Stomach (tissue), 9 donors: ENCODE results near the gene NEAT1. TPM values are rescaled to one million over a fixed set of nuclear protein-coding genes. Genes with fewer than 3 reads are reported as not detected.
"Not testable (repeated sequence)": the region's sequence is repeated elsewhere in the genome, so short reads cannot be mapped to it uniquely, and the experiment has no call there.

Experiments used
- DNase-seq, 2 donors: peaks; one replicate each; pipeline versions ENCODE4 v3.0.0 to v3.0.0-alpha.2; 2013 to 2019
- H3K27ac ChIP-seq, 5 donors: fragments of 200-600 bp in 4 of 5; sonication (generic) in 4 of 5; one replicate each; pipeline ENCODE4 v1.5.1; 2013 to 2019; ENCODE audit warnings: mild to moderate bottlenecking in 1 of 5, moderate library complexity in 1 of 5
- H3K27me3 ChIP-seq, 3 donors: fragments of 200-600 bp; sonication (generic); one replicate each; pipeline ENCODE4 v1.5.1; 2017 to 2019; ENCODE audit warnings: mixed run types in 1 of 3
- H3K36me3 ChIP-seq, 4 donors: fragments of 200-600 bp; sonication (generic); 1 replicate in 3 of 4; 2 replicates in 1 of 4; pipeline ENCODE4 v1.5.1; 2016 to 2019
- H3K4me1 ChIP-seq, 4 donors: fragments of 200-600 bp; sonication (generic); one replicate each; pipeline ENCODE4 v1.5.1; 2016 to 2019
- H3K4me3 ChIP-seq, 4 donors: fragments of 200-600 bp; sonication (generic) in 3 of 4; one replicate each; pipeline ENCODE4 v1.5.1; 2016 to 2019; ENCODE audit warnings: mild to moderate bottlenecking in 1 of 4
- H3K9me3 ChIP-seq, 4 donors: fragments of 200-600 bp; sonication (generic); one replicate each; pipeline ENCODE4 v1.5.1; 2016 to 2019
- CTCF ChIP-seq, 7 experiments: fragments of 450-650 bp in 4 of 7; fragments of 200-600 bp in 3 of 7; sonication (generic) in 3 of 7; IDR thresholded peaks; one replicate each; pipeline ENCODE4 v1.5.1; 2016 to 2019; ENCODE audit warnings: antibody characterized with exemption in 7 of 7, control low read depth in 2 of 7, mild to moderate bottlenecking in 1 of 7
- EP300 ChIP-seq: sonication (generic); formaldehyde crosslinking; IDR thresholded peaks from one replicate; pipeline ENCODE4 v1.6.1; 2017; ENCODE audit warnings: antibody characterized with exemption
- POLR2A ChIP-seq, 4 donors: fragments of 450-650 bp; IDR thresholded peaks; one replicate each; pipeline ENCODE4 v1.6.1; 2016; ENCODE audit warnings: antibody characterized with exemption in 4 of 4, control low read depth in 2 of 4, mild to moderate bottlenecking in 1 of 4, moderate library complexity in 1 of 4
- POLR2AphosphoS5 ChIP-seq, 3 donors: sonication (generic); formaldehyde crosslinking; IDR thresholded peaks; one replicate each; pipeline ENCODE4 v1.6.1; 2016; ENCODE audit warnings: antibody characterized with exemption in 3 of 3
- WGBS, 5 donors: extraction: QIAGEN DNeasy Blood & Tissue Kit in 3 of 5; methylation state at CpG; one replicate each; pipeline versions ENCODE4 v1.1.5 to v1.1.7; 2013 to 2018; 5-methylcytosine and 5-hydroxymethylcytosine counted together
- intact Hi-C: fragments of 100-400 bp; cut with DNase I; formaldehyde crosslinking; loops from one replicate; pipeline ENCODE4 v1.15.1; 2023; ENCODE audit warnings: low total_unique reads
- polyA plus RNA-seq, 3 donors: library from polyadenylated mRNA; stranded (reverse); fragments of 200-250 nt; gene quantifications; one replicate each; pipeline ENCODE4 v1.2.3, GENCODE V29; 2013
- total RNA-seq, 5 donors: library from RNA; depleted of rRNA; stranded (reverse); fragments of >200 nt; gene quantifications; one replicate each; pipeline versions ENCODE4 v1.1.0 to v1.2.3, GENCODE V29; 2014 to 2016
- donor health status: healthy with polysubstance abuse.
- donor health status: Bipolar disorder and iron deficiency.
- donor health status: healthy.

NEAT1 gene
- total and polyA plus RNA-seq, 8 donors: 131 to 2,124 (median 707) TPM

GRCh38 chr11:65445604-65446445 lies 23.2 kb downstream of the NEAT1 start:
- H3K4me3 ChIP-seq: no peak overlapping the region
- peaks cover 48 to 63% (median 56%) of the 10 kb centered on the region in 4 donors for H3K36me3 ChIP-seq
- TF ChIP-seq POLR2AphosphoS5 (IDR thresholded peaks at IDR 0.05) (peak in 1 of 3 donors; percentile 49), CTCF (IDR thresholded peaks at IDR 0.05) (no peak)
- no peaks in the 10 kb centered on the region for H3K27me3 ChIP-seq
- H3K27ac ChIP-seq: peak overlapping the region; percentile 2 to 73 (median 64)
- DNase-seq: peak; percentile 25 to 34
- intact Hi-C loops: no loop called here
- WGBS, 5 donors: 67 to 78% (median 72%) methylated on average over 6 to 11 of the region's 11 CpGs
- no peaks in the 10 kb centered on the region for H3K9me3 ChIP-seq
- H3K4me1 ChIP-seq: peaks cover 16 to 43% (median 29%) of the 10 kb centered on the region in 4 donors

GRCh38 chr11:65446446-65447277 lies 24.1 kb downstream of the NEAT1 start:
- intact Hi-C loops: no loop called here
- no peak overlapping the region for H3K4me3 ChIP-seq
- no peak for TF ChIP-seq CTCF (IDR thresholded peaks at IDR 0.05)
- peak; percentile 23 to 54 (median 42) for TF ChIP-seq POLR2AphosphoS5 (IDR thresholded peaks at IDR 0.05)
- no peak for TF ChIP-seq EP300
- no peak for TF ChIP-seq POLR2A (IDR thresholded peaks at IDR 0.05)
- H3K27me3 ChIP-seq: no peaks in the 10 kb centered on the region
- H3K36me3 ChIP-seq: peaks cover 48 to 56% (median 51%) of the 10 kb centered on the region in 4 donors
- H3K9me3 ChIP-seq: no peaks in the 10 kb centered on the region
- DNase-seq: peak; percentile 15 to 48
- peaks cover 10 to 35% (median 24%) of the 10 kb centered on the region in 4 donors for H3K4me1 ChIP-seq
- WGBS, 5 donors: 78 to 84% (median 82%) methylated on average over 11 of the region's 11 CpGs
- peak overlapping the region in 4 of 5 donors; percentile 44 to 73 (median 68) for H3K27ac ChIP-seq

- intact Hi-C loops: no loop called here
- H3K27me3 ChIP-seq: no peaks in the 10 kb centered on the region
- H3K4me3 ChIP-seq: no peak overlapping the region
- H3K4me1 ChIP-seq: peaks cover 0 to 27% (median 12%) of the 10 kb centered on the region in 4 donors
- H3K9me3 ChIP-seq: no peaks in the 10 kb centered on the region
- H3K36me3 ChIP-seq: peaks cover 34 to 43% (median 39%) of the 10 kb centered on the region in 4 donors
- peak overlapping the region; percentile 19 to 73 (median 49) for H3K27ac ChIP-seq
- no peak for TF ChIP-seq CTCF (IDR thresholded peaks at IDR 0.05)
- no peak for TF ChIP-seq EP300
- no peak for TF ChIP-seq POLR2A (IDR thresholded peaks at IDR 0.05)
- no peak for TF ChIP-seq POLR2AphosphoS5 (IDR thresholded peaks at IDR 0.05)
- no peak for DNase-seq
- 72 to 100% (median 91%) methylated on average over 2 of the region's 2 CpGs for WGBS, 5 donors
Observed at GRCh38 chr11:65448074-65448417, 25.4 kb downstream of the NEAT1 start.

- intact Hi-C loops: no loop called here
- no peak for TF ChIP-seq POLR2AphosphoS5 (IDR thresholded peaks at IDR 0.05)
- no peak for TF ChIP-seq CTCF (IDR thresholded peaks at IDR 0.05)
- no peak for TF ChIP-seq EP300
- TF ChIP-seq POLR2A (IDR thresholded peaks at IDR 0.05): no peak
- WGBS, 5 donors: 69 to 89% (median 81%) methylated on average over 1 to 3 of the region's 3 CpGs
- no peaks in the 10 kb centered on the region for H3K9me3 ChIP-seq
- H3K27me3 ChIP-seq: no peaks in the 10 kb centered on the region
- H3K4me1 ChIP-seq: peaks cover 0 to 28% (median 10%) of the 10 kb centered on the region in 4 donors
- H3K4me3 ChIP-seq: no peak overlapping the region
- DNase-seq: peak; percentile 23 to 26
- H3K27ac ChIP-seq: peak overlapping the region; percentile 14 to 73 (median 49)
- H3K36me3 ChIP-seq: peaks cover 29 to 37% (median 34%) of the 10 kb centered on the region in 4 donors
Observed at GRCh38 chr11:65448418-65449105, 26.0 kb downstream of the NEAT1 start.

GRCh38 chr11:65451301-65451700 lies 28.7 kb downstream of the NEAT1 start:
- H3K4me3 ChIP-seq, H3K27ac ChIP-seq, H3K9me3 ChIP-seq, H3K27me3 ChIP-seq, DNase-seq, intact Hi-C loops: not testable (repeated sequence)
- WGBS, 5 donors: 87 to 95% (median 91%) methylated on average over 5 to 20 of the region's 30 CpGs; no CpG with 5 or more reads in 1 of the 5 donors
- H3K36me3 ChIP-seq: peaks cover 1 to 10% (median 7%) of the 10 kb centered on the region in 4 donors
- peaks cover 6 to 30% (median 14%) of the 10 kb centered on the region in 4 donors for H3K4me1 ChIP-seq

- intact Hi-C loops: not testable (repeated sequence)
- peaks cover 6 to 30% (median 14%) of the 10 kb centered on the region in 4 donors for H3K4me1 ChIP-seq
- 46 to 78% (median 70%) methylated on average over 1 to 3 of the region's 3 CpGs for WGBS, 5 donors
Observed at GRCh38 chr11:65452259-65452658, 29.7 kb downstream of the NEAT1 start.

More at GRCh38 chr11:65452259-65452658, 29.7 kb downstream of the NEAT1 start:
- not testable (repeated sequence) for H3K9me3 ChIP-seq, H3K4me3 ChIP-seq, H3K27me3 ChIP-seq, DNase-seq, H3K36me3 ChIP-seq
- peak overlapping the region in 3 of 5 donors; percentile 82 to 91 (median 85) for H3K27ac ChIP-seq
